ENCODE data around the gene TBC1D2B. TPM values are rescaled to one million over a fixed set of nuclear protein-coding genes. Genes with fewer than 3 reads are reported as not detected.

TBC1D2B gene
- total and polyA plus RNA-seq, 2 of the 4 experiments (the other 2 are of a cell fraction) = 17.7 to 28.3 TPM

DNA sequence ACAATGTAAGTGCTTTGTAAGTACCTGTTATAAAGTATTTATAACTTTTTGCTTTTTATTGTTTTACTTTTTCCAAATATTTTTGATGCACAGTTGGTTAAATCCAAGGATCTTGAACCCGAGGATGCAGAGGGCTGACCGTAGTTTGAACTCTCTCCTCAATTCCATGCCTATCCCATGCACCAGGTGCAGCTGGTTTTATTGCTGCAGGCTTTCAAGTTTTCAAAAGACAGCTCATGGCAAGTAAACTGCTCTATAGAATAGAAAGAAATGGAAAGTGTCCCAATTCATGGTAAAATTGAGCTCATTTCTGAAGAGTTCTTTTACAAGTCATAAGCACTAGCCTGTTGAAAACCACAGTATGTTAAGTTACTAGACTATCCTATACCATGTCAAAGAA, 131.9 kb downstream of the TBC1D2B start:
- H3K9me3 ChIP-seq (ENCODE audit: control insufficient read depth, insufficient read depth, low read length) = no peaks in the 10 kb centered on the region
- no peak overlapping the region for H2BK5ac ChIP-seq (ENCODE audit: low read depth, low read length, poor library complexity, severe bottlenecking)
- no peak overlapping the region for H3K27ac ChIP-seq (ENCODE audit: insufficient read depth, low read length)
- dilution Hi-C loops (cut with HindIII; ENCODE audit: low sequenced_read_pairs, unreplicated experiment) = no loop called here
- no peak overlapping the region for H3K9ac ChIP-seq (ENCODE audit: low read depth, low read length)
- no peak overlapping the region for H2BK120ac ChIP-seq (ENCODE audit: low read depth, low read length)
- ATAC-seq (ENCODE audit: low read depth) (no peak), DNase-seq (no peak)
- H3K36me3 ChIP-seq (ENCODE audit: control insufficient read depth, insufficient read depth, low read length) = no peaks in the 10 kb centered on the region
- no peak overlapping the region for H3K56ac ChIP-seq (ENCODE audit: extremely low read depth, insufficient read depth, low read length)
- no peak overlapping the region for H2BK20ac ChIP-seq (ENCODE audit: low read depth, low read length)
- H3K4me1 ChIP-seq (ENCODE audit: control insufficient read depth, insufficient read depth, low read length) = no peaks in the 10 kb centered on the region
- intact Hi-C loops (cut with micrococcal nuclease) = no loop called here
- H2AFZ ChIP-seq (replicated peaks; ENCODE audit: low read length, poor library complexity) = no peak overlapping the region
- 0 out of 2 replicates have a peak, but pooled peaks cover 3% of the 10 kb centered on the region for H3K9me1 ChIP-seq (ENCODE audit: insufficient read depth, low read length)
- no peak overlapping the region for H3K4me3 ChIP-seq (ENCODE audit: insufficient read depth, low read depth, low read length)
- no peak overlapping the region for H3K23ac ChIP-seq (ENCODE audit: low read depth, low read length)
- CTCF ChIA-PET = no interaction called here
- POLR2A ChIA-PET (ENCODE audit: unreplicated experiment) = no interaction called here
- BruUV-seq (replicated peaks) = no TSS peak
- H3K4ac ChIP-seq (ENCODE audit: low read depth, low read length) = no peak overlapping the region
- in situ Hi-C loops (cut with MboI; ENCODE audit: low sequenced_read_pairs) = no loop called here
- no peak overlapping the region for H3K14ac ChIP-seq (replicated peaks; ENCODE audit: low read depth, low read length)
- H3K79me1 ChIP-seq (ENCODE audit: low read depth in 1 of 2, low read length in 2 of 2) = no peaks in the 10 kb centered on the region
- H4K91ac ChIP-seq (ENCODE audit: insufficient read depth, low read depth, low read length) = no peak overlapping the region
- TF ChIP-seq RCOR1 (IDR thresholded peaks at IDR 0.05; ENCODE audit: insufficient replicate concordance, low read length) (no peak), SMC3 (IDR thresholded peaks at IDR 0.05; ENCODE audit: low read depth, low read length) (no peak), CHD1 (IDR thresholded peaks at IDR 0.05; ENCODE audit: low read depth, low read length) (no peak), POLR2A (IDR thresholded peaks at IDR 0.05; ENCODE audit: low read depth, low read length) (no peak), NFE2L2 (IDR thresholded peaks at IDR 0.05; ENCODE audit: low read depth, low read length) (no peak), CEBPB (IDR thresholded peaks at IDR 0.05; ENCODE audit: low read depth, low read length) (no peak), FOS (IDR thresholded peaks at IDR 0.05; ENCODE audit: low read depth, low read length) (no peak), MAFK (IDR thresholded peaks at IDR 0.05; ENCODE audit: low read depth, low read length) (no peak), BHLHE40 (IDR thresholded peaks at IDR 0.05; ENCODE audit: low read depth, low read length) (no peak), RFX5 (IDR thresholded peaks at IDR 0.05; ENCODE audit: low read depth, low read length) (no peak), MAZ (IDR thresholded peaks at IDR 0.05; ENCODE audit: borderline replicate concordance, low read depth, low read length) (no peak)
- TF ChIP-seq, protein P1, sequence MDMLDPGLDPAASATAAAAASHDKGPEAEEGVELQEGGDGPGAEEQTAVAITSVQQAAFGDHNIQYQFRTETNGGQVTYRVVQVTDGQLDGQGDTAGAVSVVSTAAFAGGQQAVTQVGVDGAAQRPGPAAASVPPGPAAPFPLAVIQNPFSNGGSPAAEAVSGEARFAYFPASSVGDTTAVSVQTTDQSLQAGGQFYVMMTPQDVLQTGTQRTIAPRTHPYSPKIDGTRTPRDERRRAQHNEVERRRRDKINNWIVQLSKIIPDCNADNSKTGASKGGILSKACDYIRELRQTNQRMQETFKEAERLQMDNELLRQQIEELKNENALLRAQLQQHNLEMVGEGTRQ (IDR thresholded peaks at IDR 0.05; ENCODE audit: low read depth, low read length) = no peak
- no peak overlapping the region for H2AK9ac ChIP-seq (replicated peaks; ENCODE audit: low read depth, low read length, poor library complexity)
- H4K20me1 ChIP-seq (ENCODE audit: insufficient read depth, low read length) = no peaks in the 10 kb centered on the region
- H4K8ac ChIP-seq (ENCODE audit: low read depth in 2 of 2, low read length in 2 of 2) = no peak overlapping the region
- H4K5ac ChIP-seq (ENCODE audit: low read depth, low read length) = no peak overlapping the region
- no peak overlapping the region for H2AK5ac ChIP-seq (ENCODE audit: low read depth, low read length)
- no peak overlapping the region for H2BK15ac ChIP-seq (ENCODE audit: low read depth, low read length)
- WGBS, 2 experiments (ENCODE audit: extremely low coverage in 2 of 2, insufficient read length in 1 of 2) = no CpG with 5 or more reads among the region's 2 CpGs
- no peak overlapping the region for H3K4me2 ChIP-seq (ENCODE audit: low read depth, low read length)
- H3K27me3 ChIP-seq (ENCODE audit: control insufficient read depth, insufficient read depth, low read length) = peaks cover 2% of the 10 kb centered on the region
- H3K18ac ChIP-seq (ENCODE audit: low read depth, low read length) = no peak overlapping the region

Small RNA genes lying within 50 kb of the gene (microRNA-seq; reads per million reads assigned to microRNA genes)
- gene RF00092 (ENCODE audit: insufficient read depth, insufficient read length) = not detected

Small RNA genes lying within 50 kb of the gene (small RNA-seq; reads per million reads assigned to genes)
- gene RF00092 = 0 reads per million in 5 experiments

Other genes with a start within 250 kb of the TBC1D2B start
- not detected in 2 replicates for gene SH2D7, start 14.8 kb upstream of the TBC1D2B start, total RNA-seq (2012; rRNA removed)
- gene SH2D7, start 14.8 kb upstream of the TBC1D2B start, polyA plus RNA-seq (2012; rRNA removed) = not detected in 2 replicates
- 2.2 and 2.5 TPM in 2 replicates for gene CIB2, start 53.7 kb upstream of the TBC1D2B start, total RNA-seq (2012; rRNA removed)
- gene CIB2, start 53.7 kb upstream of the TBC1D2B start, polyA plus RNA-seq (2012; rRNA removed) = 2.4 and 2.8 TPM in 2 replicates
- gene IDH3A, start 71.7 kb upstream of the TBC1D2B start, total RNA-seq (2012; rRNA removed) = 47.7 and 64.4 TPM in 2 replicates
- gene IDH3A, start 71.7 kb upstream of the TBC1D2B start, polyA plus RNA-seq (2012; rRNA removed) = 33.9 and 34.5 TPM in 2 replicates
- gene ACSBG1, start 156.9 kb upstream of the TBC1D2B start, total RNA-seq (2012; rRNA removed) = not detected in 2 replicates
- gene ACSBG1, start 156.9 kb upstream of the TBC1D2B start, polyA plus RNA-seq (2012; rRNA removed) = 0.02 and 0.03 TPM in 2 replicates
- gene DNAJA4, start 186.9 kb upstream of the TBC1D2B start, total RNA-seq (2012; rRNA removed) = under 0.01 and 0.18 TPM in 2 replicates
- 0.27 and 0.32 TPM in 2 replicates for gene DNAJA4, start 186.9 kb upstream of the TBC1D2B start, polyA plus RNA-seq (2012; rRNA removed)
- 102 and 124 TPM in 2 replicates for gene SKIC8, start 221.9 kb upstream of the TBC1D2B start, total RNA-seq (2012; rRNA removed)
- 69.9 and 72.2 TPM in 2 replicates for gene SKIC8, start 221.9 kb upstream of the TBC1D2B start, polyA plus RNA-seq (2012; rRNA removed)

Measured in IMR-90 (cell line).